OCI-LY3 (cell line): ENCODE results near the gene ATXN2.
"Not testable (repeated sequence)": the region's sequence is repeated elsewhere in the genome, so short reads cannot be mapped to it uniquely, and the experiment has no call there.

Source experiments
- H2AFZ ChIP-seq: fragments of 200-600, 300-600 bp; shearing (Covaris generic); 2 replicates; pipeline ENCODE4 v1.6.0; 2014; ENCODE audit warnings: antibody characterized with exemption, low read depth, low read length
- H3K27ac ChIP-seq: fragments of 200-600, 300-600 bp; sonication (generic); 2 replicates; pipeline ENCODE4 v1.5.1; 2014; ENCODE audit warnings: mild to moderate bottlenecking, low read length, moderate library complexity, mixed read lengths
- H3K27me3 ChIP-seq: fragments of 200-600, 300-600 bp; sonication (generic); 2 replicates; pipeline ENCODE4 v1.6.1; 2014; ENCODE audit warnings: low read depth, low read length, mixed read lengths
- H3K36me3 ChIP-seq: fragments of 200-600, 300-600 bp; sonication (generic); replicated peaks from 2 replicates; pipeline ENCODE3; 2014; ENCODE audit warnings: low read depth, low read length, mixed read lengths
- H3K4me1 ChIP-seq: fragments of 300-600, 200-600 bp; sonication (generic); 2 replicates; pipeline ENCODE4 v1.6.1; 2014; ENCODE audit warnings: low read length, mixed read lengths
- H3K4me2 ChIP-seq: fragments of 200-600, 300-600 bp; sonication (generic); 2 replicates; pipeline ENCODE4 v1.6.1; 2014; ENCODE audit warnings: low read length, mixed read lengths
- H3K4me3 ChIP-seq: fragments of 300-600, 200-600 bp; sonication (generic); 2 replicates; pipeline ENCODE4 v1.5.1; 2014; ENCODE audit warnings: antibody characterized with exemption, mild to moderate bottlenecking, low read length, moderate library complexity
- H3K79me2 ChIP-seq: fragments of 300-600, 200-600 bp; shearing (Covaris generic); 2 replicates; pipeline ENCODE4 v1.6.1; 2014; ENCODE audit warnings: mild to moderate bottlenecking, low read length, mixed read lengths
- H3K9ac ChIP-seq: fragments of 300-600, 200-600 bp; shearing (Covaris generic); 2 replicates; pipeline ENCODE4 v1.6.0; 2014; ENCODE audit warnings: mild to moderate bottlenecking, low read length, moderate library complexity
- H3K9me3 ChIP-seq: fragments of 200-600, 300-600 bp; shearing (Covaris generic); 2 replicates; pipeline ENCODE4 v1.6.1; 2014; ENCODE audit warnings: low read length, mixed read lengths; ENCODE audit not compliant: insufficient read depth
- H4K20me1 ChIP-seq: fragments of 200-600, 300-600 bp; sonication (generic); 2 replicates; pipeline ENCODE4 v1.6.1; 2016; ENCODE audit warnings: low read length, mixed read lengths; ENCODE audit not compliant: insufficient read depth
- CTCF ChIP-seq: fragments of 200-600, 300-600 bp; sonication (generic); IDR thresholded peaks from 2 replicates; pipeline ENCODE4 v1.5.1; 2014; ENCODE audit warnings: antibody characterized with exemption, low read length, low read depth
- EZH2phosphoT487 ChIP-seq: fragments of 200-600 bp; shearing (Covaris generic); IDR thresholded peaks from 2 replicates; pipeline ENCODE4 v1.6.1; 2018; ENCODE audit warnings: antibody characterized with exemption, mixed run types, low read depth

ATXN2 gene

GRCh38 chr12:111569363-111570083 is 29.6 kb downstream of the ATXN2 start:
- Histone ChIP-seq H2AFZ (no peak overlapping the region), H4K20me1 (peaks cover 38% of the 10 kb centered on the region), H3K79me2 (peaks cover 84% of the 10 kb centered on the region), H3K4me2 (no peak overlapping the region), H3K27me3 (no peaks in the 10 kb centered on the region), H3K36me3 (no peaks in the 10 kb centered on the region), H3K9me3 (no peaks in the 10 kb centered on the region), H3K9ac (no peak overlapping the region), H3K4me1 (peaks cover 2% of the 10 kb centered on the region; the same call in 1 of the 2 replicates), H3K27ac (no peak overlapping the region), H3K4me3 (no peak overlapping the region)
- no peak for TF ChIP-seq EZH2phosphoT487

- not testable (repeated sequence) for H3K9ac ChIP-seq, H2AFZ ChIP-seq, H3K4me3 ChIP-seq, H3K4me1 ChIP-seq, H3K27me3 ChIP-seq, H3K9me3 ChIP-seq, H3K4me2 ChIP-seq, H3K36me3 ChIP-seq, H4K20me1 ChIP-seq, H3K27ac ChIP-seq
- H3K79me2 ChIP-seq = peaks cover 82% of the 10 kb centered on the region
Observed at GRCh38 chr12:111560844-111561243, 38.3 kb downstream of the ATXN2 start.

- no peaks in the 10 kb centered on the region for H4K20me1 ChIP-seq
Observed at GRCh38 chr12:111558107-111558376, 41.1 kb downstream of the ATXN2 start.

GRCh38 chr12:111557271-111558106 is 41.6 kb downstream of the ATXN2 start:
- Histone ChIP-seq H3K79me2 (peaks cover 80% of the 10 kb centered on the region), H2AFZ (no peak overlapping the region), H3K27ac (no peak overlapping the region), H3K4me2 (no peak overlapping the region), H3K27me3 (no peaks in the 10 kb centered on the region), H3K36me3 (peaks cover 23% of the 10 kb centered on the region), H3K4me1 (no peaks in the 10 kb centered on the region), H4K20me1 (no peaks in the 10 kb centered on the region), H3K9me3 (peaks cover 13% of the 10 kb centered on the region), H3K9ac (no peak overlapping the region), H3K4me3 (no peak overlapping the region)
- TF ChIP-seq CTCF (no peak), EZH2phosphoT487 (no peak)

More at GRCh38 chr12:111558107-111558376, 41.1 kb downstream of the ATXN2 start:
- Histone ChIP-seq H3K4me3 (no peak overlapping the region), H3K9ac (no peak overlapping the region), H3K4me1 (no peaks in the 10 kb centered on the region), H3K9me3 (peaks cover 13% of the 10 kb centered on the region), H3K36me3 (peaks cover 23% of the 10 kb centered on the region), H2AFZ (no peak overlapping the region), H3K4me2 (no peak overlapping the region), H3K27me3 (no peaks in the 10 kb centered on the region), H3K79me2 (peaks cover 83% of the 10 kb centered on the region), H3K27ac (no peak overlapping the region)
- TF ChIP-seq CTCF (no peak), EZH2phosphoT487 (no peak)

- H2AFZ ChIP-seq = no peak overlapping the region
- H3K4me3 ChIP-seq = no peak overlapping the region
- peaks cover 13% of the 10 kb centered on the region for H3K9me3 ChIP-seq
- peaks cover 76% of the 10 kb centered on the region for H3K79me2 ChIP-seq
- H3K27me3 ChIP-seq = no peaks in the 10 kb centered on the region
- peaks cover 27% of the 10 kb centered on the region for H3K36me3 ChIP-seq
- TF ChIP-seq EZH2phosphoT487 (no peak), CTCF (no peak)
- H3K9ac ChIP-seq = no peak overlapping the region
- no peak overlapping the region for H3K4me2 ChIP-seq
- H3K27ac ChIP-seq = no peak overlapping the region
- H3K4me1 ChIP-seq = no peaks in the 10 kb centered on the region
- no peaks in the 10 kb centered on the region for H4K20me1 ChIP-seq
Observed at GRCh38 chr12:111556676-111557075, 42.4 kb downstream of the ATXN2 start.

- peaks cover 31% of the 10 kb centered on the region for H3K36me3 ChIP-seq
- H3K27me3 ChIP-seq, H2AFZ ChIP-seq, H3K4me1 ChIP-seq, H3K27ac ChIP-seq, H3K9ac ChIP-seq, H3K4me2 ChIP-seq, H4K20me1 ChIP-seq, H3K4me3 ChIP-seq: not testable (repeated sequence)
- H3K79me2 ChIP-seq = peaks cover 63% of the 10 kb centered on the region
- H3K9me3 ChIP-seq = peaks cover 13% of the 10 kb centered on the region
Observed at GRCh38 chr12:111555313-111555712, 43.8 kb downstream of the ATXN2 start.
